ENCODE measurements around the gene RPL10A.
"Not testable (repeated sequence)": the region's sequence is repeated elsewhere in the genome, so short reads cannot be mapped to it uniquely, and the experiment has no call there.

Gene RPL10A

DNA sequence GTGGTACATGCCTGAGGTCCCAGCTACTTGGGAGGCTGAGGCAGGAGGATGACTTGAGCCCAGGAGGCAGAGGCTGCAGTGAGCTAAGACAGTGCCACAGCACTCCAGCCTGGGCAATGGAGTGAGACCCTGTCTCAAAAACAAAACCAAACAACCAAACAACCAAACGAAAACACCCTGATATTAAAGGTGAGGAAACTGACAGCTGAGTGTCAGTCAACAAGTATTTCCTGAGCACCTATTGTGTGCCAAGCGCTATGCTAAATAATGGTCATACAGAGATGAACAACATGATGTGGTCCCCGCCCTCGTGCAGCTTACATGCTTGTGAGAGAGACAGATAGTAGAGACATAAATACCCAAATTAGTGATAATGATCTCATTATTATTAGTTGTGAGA, 46.4 kb downstream of the RPL10A start:
- H3K4me3 Mint-ChIP-seq = no peak overlapping the region
- H3K27ac Mint-ChIP-seq = no peak overlapping the region
- no peaks in the 10 kb centered on the region for H3K9me3 Mint-ChIP-seq
- no peak for DNase-seq
- H3K4me1 Mint-ChIP-seq (ENCODE audit: low read depth) = no peaks in the 10 kb centered on the region
- no peaks in the 10 kb centered on the region for H3K36me3 Mint-ChIP-seq (ENCODE audit: low read depth)
- peaks cover 19% of the 10 kb centered on the region for H3K27me3 Mint-ChIP-seq

DNA sequence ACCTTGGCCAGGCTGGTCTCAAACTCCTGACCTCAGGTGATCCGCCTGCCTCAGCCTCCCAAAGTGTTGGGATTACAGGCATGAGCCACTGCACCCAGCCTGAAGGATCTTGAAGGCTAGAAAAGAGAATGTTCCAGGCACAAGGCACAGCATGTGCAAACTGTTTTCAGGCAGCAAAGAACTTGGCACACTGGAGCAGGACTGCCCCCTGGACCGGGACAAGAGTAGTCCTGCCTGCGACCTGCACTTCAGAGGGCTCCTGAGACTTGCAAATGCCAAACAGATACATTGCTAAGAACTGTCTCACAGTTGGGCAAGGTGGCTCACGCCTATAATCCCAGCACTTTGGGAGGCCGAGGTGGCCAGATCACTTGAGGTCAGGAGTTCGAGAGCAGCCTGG, 47.7 kb downstream of the RPL10A start:
- H3K27ac Mint-ChIP-seq; H3K9me3 Mint-ChIP-seq; DNase-seq; H3K36me3 Mint-ChIP-seq (ENCODE audit: low read depth); H3K4me3 Mint-ChIP-seq; H3K4me1 Mint-ChIP-seq (ENCODE audit: low read depth); H3K27me3 Mint-ChIP-seq: not testable (repeated sequence)

DNA sequence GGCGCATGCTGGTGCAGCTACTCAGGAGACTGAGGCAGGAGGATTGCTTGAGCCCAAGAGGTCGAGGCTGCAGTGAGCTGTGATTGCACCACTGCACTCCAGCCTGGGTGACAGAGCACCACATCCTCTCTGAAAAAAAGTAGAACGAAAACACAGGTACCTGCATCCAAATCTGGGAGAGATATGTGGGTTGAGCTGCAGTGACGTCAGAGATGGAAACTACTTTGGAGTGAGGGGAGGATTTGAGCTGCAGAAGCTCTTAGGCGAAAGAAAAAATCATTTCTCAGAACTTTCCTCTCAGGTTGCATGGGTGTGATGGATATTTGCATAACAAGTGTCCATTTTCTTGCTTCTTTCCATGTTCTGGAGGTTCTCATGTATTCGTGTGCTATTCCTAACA, 48.5 kb downstream of the RPL10A start:
- H3K36me3 Mint-ChIP-seq (ENCODE audit: low read depth) = no peaks in the 10 kb centered on the region
- no peaks in the 10 kb centered on the region for H3K9me3 Mint-ChIP-seq

DNA sequence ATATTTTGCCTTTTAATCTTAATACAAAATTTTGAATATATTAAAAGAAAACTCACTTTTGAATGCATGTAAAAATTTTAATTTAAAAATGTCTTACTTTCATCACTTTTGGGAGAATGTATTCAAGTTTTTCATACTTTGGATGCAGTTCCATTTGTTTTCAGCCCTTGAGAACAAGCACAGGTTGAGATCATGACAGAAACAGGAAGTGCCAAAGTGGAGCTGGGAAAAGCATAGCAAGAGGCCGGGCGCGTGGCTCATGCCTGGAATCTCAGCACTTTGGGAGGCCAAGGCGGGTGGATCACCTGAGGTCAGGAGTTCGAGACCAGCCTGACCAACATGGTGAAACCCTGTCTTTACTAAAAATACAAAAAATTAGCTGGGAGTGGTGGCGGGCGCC, 49.8 kb downstream of the RPL10A start:
- H3K27ac Mint-ChIP-seq = not testable (repeated sequence)

More for the DNA sequence above, 48.5 kb downstream of the RPL10A start:
- DNase-seq = no peak
- Mint-ChIP-seq H3K4me1 (ENCODE audit: low read depth) (no peaks in the 10 kb centered on the region), H3K27ac (no peak overlapping the region), H3K27me3 (peaks cover 3% of the 10 kb centered on the region), H3K4me3 (no peak overlapping the region)

DNA sequence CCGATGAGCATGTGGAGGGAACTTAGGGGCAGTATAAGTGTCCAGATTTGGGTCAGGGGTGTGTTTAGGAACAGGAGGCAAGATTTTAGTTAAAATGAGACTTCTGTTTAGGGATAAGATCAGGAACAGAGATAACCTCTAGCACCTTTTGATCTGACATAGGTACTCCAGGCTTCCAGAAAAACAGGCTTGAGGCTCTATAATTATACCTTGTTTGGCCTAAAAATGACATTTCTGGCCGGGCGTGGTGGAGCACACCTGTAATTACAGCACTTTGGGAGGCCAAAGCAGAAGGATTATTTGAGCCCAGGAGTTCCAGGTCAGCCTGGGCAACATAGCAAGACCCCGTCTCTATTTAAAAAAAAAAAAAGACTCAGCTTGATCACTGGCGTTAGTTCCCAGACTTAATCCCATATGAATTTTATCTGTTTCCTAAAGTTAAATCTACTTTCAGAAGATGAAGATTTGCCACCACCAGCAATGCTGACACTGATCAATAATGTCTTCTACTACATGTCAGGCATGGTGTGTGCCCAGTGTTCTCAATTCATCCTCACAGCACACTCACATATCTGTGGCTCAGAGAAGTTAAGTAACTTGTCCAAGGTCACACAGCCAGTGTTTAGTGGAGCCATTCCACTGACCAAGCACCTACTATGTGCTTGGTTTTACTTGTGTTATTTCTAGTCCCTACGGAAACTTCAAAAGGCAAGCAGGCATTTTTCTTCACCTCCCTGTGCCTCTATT, 50.5 kb downstream of the RPL10A start:
- Mint-ChIP-seq H3K36me3 (ENCODE audit: low read depth) (no peaks in the 10 kb centered on the region), H3K27ac (no peak overlapping the region), H3K4me3 (no peak overlapping the region), H3K9me3 (no peaks in the 10 kb centered on the region), H3K27me3 (no peaks in the 10 kb centered on the region), H3K4me1 (ENCODE audit: low read depth) (peaks cover 10% of the 10 kb centered on the region)
- DNase-seq = no peak

More for the DNA sequence above, 49.8 kb downstream of the RPL10A start:
- not testable (repeated sequence) for H3K36me3 Mint-ChIP-seq (ENCODE audit: low read depth); H3K9me3 Mint-ChIP-seq; H3K27me3 Mint-ChIP-seq; DNase-seq; H3K4me3 Mint-ChIP-seq; H3K4me1 Mint-ChIP-seq (ENCODE audit: low read depth)

DNA sequence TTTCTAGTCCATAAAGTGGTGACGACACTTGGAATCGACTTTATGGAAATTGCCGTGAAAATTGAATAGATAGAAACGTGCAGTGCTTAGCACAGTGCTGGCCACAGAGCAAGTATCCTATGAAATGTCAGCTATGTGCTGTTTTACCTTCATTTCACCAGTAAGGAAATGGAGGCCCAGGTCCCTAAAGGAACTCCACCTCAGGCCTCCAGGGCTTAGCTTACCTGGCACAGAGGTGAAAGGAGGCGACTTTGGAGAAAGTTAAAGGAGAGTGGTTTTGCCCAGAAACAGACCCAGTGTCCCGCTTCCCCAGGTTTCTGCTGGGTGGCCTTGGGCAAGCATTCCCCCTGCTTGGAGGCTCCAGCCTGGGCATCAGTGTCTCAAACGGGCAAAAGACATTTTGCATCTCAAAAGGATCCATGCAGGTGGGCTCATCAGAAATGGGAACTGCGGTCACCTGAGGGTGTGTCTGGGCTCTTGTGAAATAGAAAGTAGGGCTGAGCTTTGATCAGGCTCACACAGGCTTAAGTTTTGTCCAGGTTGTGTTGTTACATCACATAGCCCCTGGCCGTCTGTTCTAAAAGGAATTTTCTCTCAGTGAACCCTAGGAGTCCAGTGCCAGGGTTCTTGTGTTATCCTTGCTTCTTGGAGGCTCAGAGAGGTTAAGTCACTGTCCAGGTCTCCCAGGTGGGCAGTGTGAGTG, 51.3 kb downstream of the RPL10A start:
- Mint-ChIP-seq H3K36me3 (ENCODE audit: low read depth) (no peaks in the 10 kb centered on the region), H3K4me3 (no peak overlapping the region), H3K9me3 (no peaks in the 10 kb centered on the region), H3K4me1 (ENCODE audit: low read depth) (peaks cover 11% of the 10 kb centered on the region), H3K27ac (no peak overlapping the region), H3K27me3 (no peaks in the 10 kb centered on the region)
- no peak for DNase-seq
